SK-N-SH (cell line): ENCODE data around the gene PAPLN.

Experiments
- CTCF ChIP-seq: fragments of 200-600 bp; sonication (generic); IDR thresholded peaks from 2 replicates; pipeline ENCODE4 v1.6.1; 2017; ENCODE audit warnings: antibody characterized with exemption, mild to moderate bottlenecking, moderate library complexity
- EP300 ChIP-seq, 2 experiments: IDR thresholded peaks; 2 replicates each; pipeline versions ENCODE4 v1.4.0 to v1.6.1; 2012; ENCODE audit warnings: borderline replicate concordance in 1 of 2, low read depth in 1 of 2, low read length in 1 of 2
- JUND ChIP-seq: IDR thresholded peaks from 2 replicates; pipeline ENCODE4 v1.4.0; 2012
- SIN3A ChIP-seq: IDR thresholded peaks from 2 replicates; pipeline ENCODE4 v1.6.1; 2012; ENCODE audit warnings: low read depth, mild to moderate bottlenecking, low read length, moderate library complexity, borderline replicate concordance

GRCh38 chr14:73207615-73208014, 29.7 kb upstream of the PAPLN start:
- TF ChIP-seq CTCF: no peak
- TF ChIP-seq SIN3A: no peak
- TF ChIP-seq EP300 (IDR thresholded peaks at IDR 0.05; ENCODE audit: borderline replicate concordance in 1 of 2, low read depth in 1 of 2, low read length in 1 of 2): no peak
- no peak for TF ChIP-seq JUND
